ENCODE results near the gene ELOB. TPM values are rescaled to one million over a fixed set of nuclear protein-coding genes. Genes with fewer than 3 reads are reported as not detected.

Gene ELOB
- total and polyA plus RNA-seq, 2 of the 13 experiments (the other 11 are each of a cell fraction or from before 2014, with no cell fraction given) = 208 to 225 TPM

DNA sequence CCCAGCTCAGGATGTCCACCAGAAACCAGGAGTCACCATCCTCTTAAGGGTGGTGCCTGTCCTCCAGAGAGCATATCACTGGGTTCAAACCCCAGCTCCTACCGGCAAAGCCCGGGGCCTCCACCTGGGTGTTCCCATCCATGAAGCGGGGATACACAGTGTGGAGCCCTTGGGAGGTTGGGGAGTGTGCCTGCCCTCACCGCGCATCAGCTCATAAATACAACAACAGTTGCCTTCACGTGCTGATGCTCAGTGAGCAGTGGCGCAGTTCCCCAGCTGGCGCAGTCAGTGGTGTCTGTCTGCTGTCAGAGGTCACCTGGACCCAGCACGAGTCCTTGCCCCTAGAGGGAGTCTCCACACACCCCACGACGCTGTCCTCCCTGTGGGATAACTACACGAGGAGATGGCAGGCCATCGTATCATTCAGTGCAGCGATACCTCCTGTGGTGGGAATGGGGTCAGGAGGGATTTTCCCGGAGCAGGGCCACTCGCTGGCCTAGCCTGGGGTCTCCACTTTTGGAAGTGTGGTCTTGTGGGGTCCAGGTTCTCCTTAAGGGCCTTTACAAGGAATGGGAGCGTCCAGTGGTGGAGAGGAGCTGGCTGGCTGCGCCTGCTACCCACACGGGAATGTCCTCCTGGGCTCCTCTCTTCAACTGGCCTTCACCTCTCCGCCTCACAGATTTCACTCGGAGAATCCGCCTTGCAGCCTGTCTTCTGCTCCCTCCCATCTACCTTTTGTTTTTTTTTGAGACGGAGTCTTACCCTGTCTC lies 2.3 kb upstream of the ELOB start (continued):
- TF ChIP-seq, protein P1, sequence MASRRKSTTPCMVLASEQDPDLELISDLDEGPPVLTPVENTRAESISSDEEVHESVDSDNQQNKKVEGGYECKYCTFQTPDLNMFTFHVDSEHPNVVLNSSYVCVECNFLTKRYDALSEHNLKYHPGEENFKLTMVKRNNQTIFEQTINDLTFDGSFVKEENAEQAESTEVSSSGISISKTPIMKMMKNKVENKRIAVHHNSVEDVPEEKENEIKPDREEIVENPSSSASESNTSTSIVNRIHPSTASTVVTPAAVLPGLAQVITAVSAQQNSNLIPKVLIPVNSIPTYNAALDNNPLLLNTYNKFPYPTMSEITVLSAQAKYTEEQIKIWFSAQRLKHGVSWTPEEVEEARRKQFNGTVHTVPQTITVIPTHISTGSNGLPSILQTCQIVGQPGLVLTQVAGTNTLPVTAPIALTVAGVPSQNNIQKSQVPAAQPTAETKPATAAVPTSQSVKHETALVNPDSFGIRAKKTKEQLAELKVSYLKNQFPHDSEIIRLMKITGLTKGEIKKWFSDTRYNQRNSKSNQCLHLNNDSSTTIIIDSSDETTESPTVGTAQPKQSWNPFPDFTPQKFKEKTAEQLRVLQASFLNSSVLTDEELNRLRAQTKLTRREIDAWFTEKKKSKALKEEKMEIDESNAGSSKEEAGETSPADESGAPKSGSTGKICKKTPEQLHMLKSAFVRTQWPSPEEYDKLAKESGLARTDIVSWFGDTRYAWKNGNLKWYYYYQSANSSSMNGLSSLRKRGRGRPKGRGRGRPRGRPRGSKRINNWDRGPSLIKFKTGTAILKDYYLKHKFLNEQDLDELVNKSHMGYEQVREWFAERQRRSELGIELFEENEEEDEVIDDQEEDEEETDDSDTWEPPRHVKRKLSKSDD (CRISPR knock-in tag; IDR thresholded peaks at IDR 0.05; ENCODE audit: low read depth) = 0 out of 2 replicates have a peak, but pooled peaks have one; percentile 30
- peak; percentile 35; the same call in 1 of the 2 replicates for TF ChIP-seq RBFOX2 (IDR thresholded peaks at IDR 0.05; ENCODE audit: low read depth, low read length)
- no peak for TF ChIP-seq ZNF703 (CRISPR knock-in tag; IDR thresholded peaks at IDR 0.05; ENCODE audit: borderline replicate concordance)
- TF ChIP-seq ZNF326 (CRISPR knock-in tag; IDR thresholded peaks at IDR 0.05; ENCODE audit: borderline replicate concordance) = peak; percentile 85; the same call in 1 of the 2 replicates
- TF ChIP-seq KDM2A (CRISPR knock-in tag; IDR thresholded peaks at IDR 0.05; ENCODE audit: borderline replicate concordance, low read depth) = peak; percentile 26; the same call in 1 of the 2 replicates
- 0 out of 2 replicates have a peak, but pooled peaks have one; percentile 29 for TF ChIP-seq SPEN (CRISPR knock-in tag; IDR thresholded peaks at IDR 0.05; ENCODE audit: low read depth)
- no peak for TF ChIP-seq ZNF644 (CRISPR knock-in tag; IDR thresholded peaks at IDR 0.05; ENCODE audit: low read depth)
- peak; percentile 28; the same call in 1 of the 2 replicates for TF ChIP-seq ZC3H13 (CRISPR knock-in tag; IDR thresholded peaks at IDR 0.05)
- TF ChIP-seq POLR2G (IDR thresholded peaks at IDR 0.05; ENCODE audit: low read depth, low read length) = peak; percentile 56
- TF ChIP-seq, protein P2, sequence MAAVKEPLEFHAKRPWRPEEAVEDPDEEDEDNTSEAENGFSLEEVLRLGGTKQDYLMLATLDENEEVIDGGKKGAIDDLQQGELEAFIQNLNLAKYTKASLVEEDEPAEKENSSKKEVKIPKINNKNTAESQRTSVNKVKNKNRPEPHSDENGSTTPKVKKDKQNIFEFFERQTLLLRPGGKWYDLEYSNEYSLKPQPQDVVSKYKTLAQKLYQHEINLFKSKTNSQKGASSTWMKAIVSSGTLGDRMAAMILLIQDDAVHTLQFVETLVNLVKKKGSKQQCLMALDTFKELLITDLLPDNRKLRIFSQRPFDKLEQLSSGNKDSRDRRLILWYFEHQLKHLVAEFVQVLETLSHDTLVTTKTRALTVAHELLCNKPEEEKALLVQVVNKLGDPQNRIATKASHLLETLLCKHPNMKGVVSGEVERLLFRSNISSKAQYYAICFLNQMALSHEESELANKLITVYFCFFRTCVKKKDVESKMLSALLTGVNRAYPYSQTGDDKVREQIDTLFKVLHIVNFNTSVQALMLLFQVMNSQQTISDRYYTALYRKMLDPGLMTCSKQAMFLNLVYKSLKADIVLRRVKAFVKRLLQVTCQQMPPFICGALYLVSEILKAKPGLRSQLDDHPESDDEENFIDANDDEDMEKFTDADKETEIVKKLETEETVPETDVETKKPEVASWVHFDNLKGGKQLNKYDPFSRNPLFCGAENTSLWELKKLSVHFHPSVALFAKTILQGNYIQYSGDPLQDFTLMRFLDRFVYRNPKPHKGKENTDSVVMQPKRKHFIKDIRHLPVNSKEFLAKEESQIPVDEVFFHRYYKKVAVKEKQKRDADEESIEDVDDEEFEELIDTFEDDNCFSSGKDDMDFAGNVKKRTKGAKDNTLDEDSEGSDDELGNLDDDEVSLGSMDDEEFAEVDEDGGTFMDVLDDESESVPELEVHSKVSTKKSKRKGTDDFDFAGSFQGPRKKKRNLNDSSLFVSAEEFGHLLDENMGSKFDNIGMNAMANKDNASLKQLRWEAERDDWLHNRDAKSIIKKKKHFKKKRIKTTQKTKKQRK (IDR thresholded peaks at IDR 0.05; ENCODE audit: low read length) = no peak
- TF ChIP-seq HOXA3 (CRISPR knock-in tag; IDR thresholded peaks at IDR 0.05) = 0 out of 2 replicates have a peak, but pooled peaks have one; percentile 2
- TF ChIP-seq, protein P3, sequence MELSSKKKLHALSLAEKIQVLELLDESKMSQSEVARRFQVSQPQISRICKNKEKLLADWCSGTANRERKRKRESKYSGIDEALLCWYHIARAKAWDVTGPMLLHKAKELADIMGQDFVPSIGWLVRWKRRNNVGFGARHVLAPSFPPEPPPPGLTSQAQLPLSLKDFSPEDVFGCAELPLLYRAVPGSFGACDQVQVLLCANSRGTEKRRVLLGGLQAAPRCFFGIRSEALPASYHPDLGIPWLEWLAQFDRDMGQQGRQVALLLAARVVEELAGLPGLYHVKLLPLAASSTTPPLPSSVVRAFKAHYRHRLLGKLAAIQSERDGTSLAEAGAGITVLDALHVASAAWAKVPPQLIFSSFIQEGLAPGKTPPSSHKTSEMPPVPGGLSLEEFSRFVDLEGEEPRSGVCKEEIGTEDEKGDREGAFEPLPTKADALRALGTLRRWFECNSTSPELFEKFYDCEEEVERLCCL (CRISPR knock-in tag; IDR thresholded peaks at IDR 0.05; ENCODE audit: borderline replicate concordance) = no peak
- 0 out of 2 replicates have a peak, but pooled peaks have one; percentile 29 for TF ChIP-seq ZBTB38 (CRISPR knock-in tag; IDR thresholded peaks at IDR 0.05)
- TF ChIP-seq ARHGAP35 (CRISPR knock-in tag; IDR thresholded peaks at IDR 0.05; ENCODE audit: borderline replicate concordance) = no peak
- TF ChIP-seq BCL6 (CRISPR knock-in tag; IDR thresholded peaks at IDR 0.05) = no peak
- TF ChIP-seq ZNF432 (CRISPR knock-in tag; IDR thresholded peaks at IDR 0.05; ENCODE audit: borderline replicate concordance) = no peak
- TF ChIP-seq ZFP82 (CRISPR knock-in tag; IDR thresholded peaks at IDR 0.05; ENCODE audit: borderline replicate concordance) = 0 out of 2 replicates have a peak, but pooled peaks have one; percentile 24
- no peak for TF ChIP-seq ZMAT3 (CRISPR knock-in tag; conservative IDR thresholded peaks at IDR 0.05)
- no peak for TF ChIP-seq ZFP36L2 (CRISPR knock-in tag; IDR thresholded peaks at IDR 0.05)
- no peak for TF ChIP-seq SIX1 (CRISPR knock-in tag; IDR thresholded peaks at IDR 0.05; ENCODE audit: borderline replicate concordance)
- TF ChIP-seq ZNF383 (CRISPR knock-in tag; IDR thresholded peaks at IDR 0.05; ENCODE audit: borderline replicate concordance) = no peak
- no peak for TF ChIP-seq MATR3 (CRISPR knock-in tag; IDR thresholded peaks at IDR 0.05)

All from HepG2 (cell line).